Thymus (tissue), 11 donors: ENCODE measurements around the gene KIFC3. TPM values are rescaled to one million over a fixed set of nuclear protein-coding genes. Genes with fewer than 3 reads are reported as not detected.
"Not testable (repeated sequence)": the region's sequence is repeated elsewhere in the genome, so short reads cannot be mapped to it uniquely, and the experiment has no call there.

Source experiments
- DNase-seq, 9 donors: peaks; one replicate each; pipeline ENCODE4 v3.0.0-alpha.2; 2013; ENCODE audit warnings: low spot score in 9 of 9, low read depth in 6 of 9, missing footprints in 1 of 9
- H3K27ac ChIP-seq, 2 donors: one replicate each; pipeline ENCODE4 v1.5.1; 2013; ENCODE audit warnings: control low read depth in 1 of 2, low read depth in 1 of 2, low read length in 1 of 2, mild to moderate bottlenecking in 1 of 2, moderate library complexity in 1 of 2
- H3K27me3 ChIP-seq, 2 donors: one replicate each; pipeline ENCODE4 v1.5.1; 2013; ENCODE audit warnings: low read length in 1 of 2; ENCODE audit not compliant: control insufficient read depth in 2 of 2, insufficient read depth in 1 of 2
- H3K36me3 ChIP-seq, 2 donors: one replicate each; pipeline ENCODE4 v1.5.1; 2013; ENCODE audit warnings: low read length in 1 of 2, mild to moderate bottlenecking in 1 of 2, moderate library complexity in 1 of 2; ENCODE audit not compliant: control insufficient read depth in 2 of 2, insufficient read depth in 2 of 2
- H3K4me1 ChIP-seq, 2 donors: one replicate each; pipeline ENCODE4 v1.5.1; 2013; ENCODE audit warnings: low read length in 2 of 2; ENCODE audit not compliant: control insufficient read depth in 2 of 2, insufficient read depth in 2 of 2
- H3K4me3 ChIP-seq, 2 donors: one replicate each; pipeline ENCODE4 v1.5.1; 2013; ENCODE audit warnings: low read length in 2 of 2, control low read depth in 1 of 2, mild to moderate bottlenecking in 1 of 2
- H3K9me3 ChIP-seq, 2 donors: one replicate each; pipeline ENCODE4 v1.5.1; 2013; ENCODE audit warnings: low read length in 1 of 2, mild to moderate bottlenecking in 1 of 2; ENCODE audit not compliant: control insufficient read depth in 2 of 2, insufficient read depth in 1 of 2
- WGBS: extraction: QIAGEN DNeasy Blood & Tissue Kit; methylation state at CpG from one replicate; pipeline ENCODE4 v1.1.7; 2013; 5-methylcytosine and 5-hydroxymethylcytosine counted together
- polyA plus RNA-seq: library from polyadenylated mRNA; stranded (reverse); fragments of 200-250 nt; gene quantifications from one replicate; pipeline ENCODE4 v1.2.3, GENCODE V29; 2013
- total RNA-seq: library from RNA; stranded (reverse); fragments of 120-200 nt; gene quantifications from one replicate; pipeline ENCODE4 v1.2.4, GENCODE V29; 2013
- donor health status: healthy.

Gene KIFC3
- total and polyA plus RNA-seq, 2 donors: 3.8 to 9.2 TPM

DNA sequence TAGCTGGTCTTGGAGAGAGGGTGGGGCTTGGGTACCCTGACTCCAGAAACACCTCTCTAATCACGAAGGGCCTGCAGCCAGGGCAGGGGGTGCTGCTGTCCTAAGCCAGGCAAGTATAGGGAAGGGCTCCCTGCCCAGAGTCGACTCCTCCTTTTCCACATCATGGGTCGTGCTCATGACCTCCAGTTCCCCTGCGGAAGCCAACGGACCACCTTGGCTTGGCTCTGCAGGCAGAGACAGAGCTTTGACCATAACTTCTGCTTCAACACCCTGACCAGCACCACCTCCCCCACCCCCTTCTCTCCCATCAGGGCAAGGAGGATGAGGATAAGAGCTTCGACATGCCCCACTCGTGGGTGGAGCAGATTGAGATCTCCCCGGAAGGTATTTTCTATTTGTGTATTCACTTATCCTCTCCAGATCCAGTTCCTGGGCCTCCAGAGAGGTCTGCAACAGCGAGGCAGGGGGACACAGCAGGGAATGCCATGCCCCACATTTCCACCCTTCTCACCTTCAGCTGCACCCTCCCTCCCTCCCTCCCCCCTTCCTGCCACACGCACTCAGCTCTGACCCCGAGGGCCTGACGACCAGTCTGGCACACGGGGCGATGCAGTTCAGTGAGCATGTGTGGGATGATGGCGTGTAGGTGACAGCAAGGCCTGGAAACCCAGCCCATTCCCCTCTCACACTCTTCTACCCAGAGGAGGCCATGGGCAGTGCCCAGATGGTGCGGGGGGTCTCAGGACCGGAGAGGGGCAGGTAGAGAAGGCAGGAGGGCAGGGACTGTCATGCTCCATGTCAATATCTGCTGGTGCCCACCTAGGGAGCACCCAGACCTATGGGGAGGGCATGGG, 80.7 kb downstream of the KIFC3 start:
- no peak for DNase-seq
- 92% methylated on average over 17 of the region's 17 CpGs for WGBS

DNA sequence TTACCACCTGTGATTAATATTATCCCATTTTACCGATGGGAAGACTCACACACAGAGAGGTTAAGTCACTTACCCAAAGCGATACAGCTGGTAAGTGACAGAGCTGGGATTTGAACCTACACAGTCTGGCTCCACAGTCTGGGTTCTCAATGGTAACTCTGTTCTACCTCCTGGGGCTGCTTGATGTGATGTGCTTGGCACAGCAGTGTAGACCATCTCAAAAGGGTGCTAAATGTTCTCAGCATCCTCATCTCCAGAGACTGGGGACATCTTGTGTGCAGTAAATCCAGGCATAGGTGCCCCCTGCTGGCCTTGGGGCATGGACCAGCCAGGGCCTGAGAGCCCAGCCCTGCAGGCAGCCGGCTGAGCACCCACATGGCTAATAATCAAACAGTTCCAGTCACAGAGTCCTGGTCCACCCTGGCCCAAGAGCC, 82.1 kb downstream of the KIFC3 start:
- H3K27ac ChIP-seq: no peak overlapping the region
- no peak overlapping the region for H3K4me3 ChIP-seq
- no peaks in the 10 kb centered on the region for H3K36me3 ChIP-seq
- H3K4me1 ChIP-seq: no peaks in the 10 kb centered on the region
- H3K9me3 ChIP-seq: peaks cover 0 to 3% of the 10 kb centered on the region in 2 donors
- WGBS: 76% methylated on average over 3 of the region's 3 CpGs
- DNase-seq: peak in 5 of 9 donors; percentile 26 to 62 (median 34)
- no peaks in the 10 kb centered on the region for H3K27me3 ChIP-seq

More for the DNA sequence above, 80.7 kb downstream of the KIFC3 start:
- Histone ChIP-seq H3K36me3 (no peaks in the 10 kb centered on the region), H3K27me3 (no peaks in the 10 kb centered on the region), H3K4me1 (no peaks in the 10 kb centered on the region), H3K27ac (no peak overlapping the region), H3K9me3 (peaks cover 0 to 3% of the 10 kb centered on the region in 2 donors), H3K4me3 (no peak overlapping the region)

DNA sequence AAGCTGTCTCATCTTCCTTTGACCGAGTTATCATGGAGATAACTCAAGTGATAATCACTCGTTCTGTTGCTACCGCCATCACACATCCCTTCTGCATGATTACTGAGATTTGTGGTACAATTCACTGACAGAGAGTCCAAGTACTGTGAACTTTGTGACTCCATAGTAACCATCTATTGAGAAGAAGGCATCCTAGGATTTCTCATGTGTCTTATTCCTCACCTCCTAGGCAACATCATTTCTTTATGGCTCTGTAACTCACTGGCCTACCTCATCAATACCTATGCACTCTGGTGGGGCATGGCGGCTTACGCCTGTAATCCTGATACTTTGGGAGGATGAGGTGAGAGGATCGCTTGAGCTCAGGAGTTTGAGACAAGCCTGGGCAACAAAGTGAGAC, 88.2 kb downstream of the KIFC3 start:
- WGBS: 97% methylated on average over 6 of the region's 6 CpGs
- Histone ChIP-seq H3K36me3 (no peaks in the 10 kb centered on the region), H3K27ac (no peak overlapping the region), H3K9me3 (no peaks in the 10 kb centered on the region), H3K4me3 (no peak overlapping the region), H3K4me1 (no peaks in the 10 kb centered on the region), H3K27me3 (no peaks in the 10 kb centered on the region)
- no peak for DNase-seq

DNA sequence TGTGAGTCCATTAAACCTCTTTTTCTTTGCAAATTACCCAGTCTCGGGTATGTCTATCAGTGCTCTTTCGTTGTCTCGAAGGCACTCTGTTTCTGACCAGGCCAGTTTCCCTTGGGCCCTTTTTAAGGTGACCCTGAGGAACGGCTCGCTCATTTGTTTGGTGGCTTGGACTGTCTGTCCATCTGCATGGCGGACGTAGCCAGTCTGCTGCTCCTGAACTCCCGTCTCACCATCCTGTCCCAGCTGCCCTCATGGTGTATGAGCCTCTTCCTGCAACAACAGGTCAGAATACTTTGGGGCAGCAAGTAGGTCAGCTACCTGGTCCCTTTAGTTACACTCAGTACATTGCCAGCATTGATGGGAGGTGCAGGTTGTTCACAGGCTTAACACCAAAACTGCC, 88.7 kb downstream of the KIFC3 start:
- Histone ChIP-seq H3K9me3 (no peaks in the 10 kb centered on the region), H3K4me3 (no peak overlapping the region), H3K4me1 (no peaks in the 10 kb centered on the region), H3K27ac (no peak overlapping the region), H3K36me3 (no peaks in the 10 kb centered on the region), H3K27me3 (no peaks in the 10 kb centered on the region)
- WGBS: 97% methylated on average over 8 of the region's 8 CpGs
- no peak for DNase-seq

DNA sequence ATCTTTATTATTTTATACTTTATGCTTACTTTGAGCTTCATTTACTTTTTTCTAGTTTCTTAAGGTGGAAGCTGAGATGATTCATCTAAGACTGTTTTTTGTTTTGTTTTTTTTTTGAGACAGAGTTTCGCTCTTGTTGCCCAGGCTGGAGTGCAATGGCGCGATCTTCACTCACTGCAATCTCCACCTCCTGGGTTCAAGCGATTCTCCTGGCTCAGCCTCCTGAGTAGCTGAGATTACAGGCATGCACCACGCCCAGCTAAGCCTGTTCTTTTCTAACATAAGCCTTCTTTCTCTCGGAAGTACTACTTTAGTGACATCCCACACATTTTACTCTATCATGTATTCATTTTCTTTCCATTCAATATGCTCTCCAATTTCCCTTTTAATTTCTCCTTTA, 89.7 kb downstream of the KIFC3 start:
- 97% methylated on average over 6 of the region's 6 CpGs for WGBS
- not testable (repeated sequence) for H3K4me1 ChIP-seq, DNase-seq, H3K27ac ChIP-seq, H3K4me3 ChIP-seq, H3K36me3 ChIP-seq, H3K27me3 ChIP-seq, H3K9me3 ChIP-seq

DNA sequence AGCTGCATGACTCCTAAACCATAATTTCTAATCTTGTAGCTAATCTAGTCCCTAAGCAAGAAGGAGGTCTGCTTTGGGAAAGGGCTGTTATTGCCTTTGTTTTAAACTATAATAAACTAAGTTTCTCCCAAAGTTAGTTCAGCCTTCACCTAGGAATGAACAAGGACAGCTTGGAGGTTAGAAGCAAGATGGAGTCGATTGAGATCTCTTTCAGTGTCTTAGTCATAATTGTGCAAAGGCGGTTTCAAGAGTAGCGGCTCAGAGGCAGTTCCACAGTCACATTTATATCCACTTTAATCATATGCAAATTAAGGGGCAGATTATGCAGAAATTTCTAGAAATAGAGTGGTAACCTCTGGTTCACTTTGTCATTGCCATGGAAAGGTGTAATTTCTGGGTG, 90.3 kb downstream of the KIFC3 start:
- H3K9me3 ChIP-seq: no peaks in the 10 kb centered on the region

DNA sequence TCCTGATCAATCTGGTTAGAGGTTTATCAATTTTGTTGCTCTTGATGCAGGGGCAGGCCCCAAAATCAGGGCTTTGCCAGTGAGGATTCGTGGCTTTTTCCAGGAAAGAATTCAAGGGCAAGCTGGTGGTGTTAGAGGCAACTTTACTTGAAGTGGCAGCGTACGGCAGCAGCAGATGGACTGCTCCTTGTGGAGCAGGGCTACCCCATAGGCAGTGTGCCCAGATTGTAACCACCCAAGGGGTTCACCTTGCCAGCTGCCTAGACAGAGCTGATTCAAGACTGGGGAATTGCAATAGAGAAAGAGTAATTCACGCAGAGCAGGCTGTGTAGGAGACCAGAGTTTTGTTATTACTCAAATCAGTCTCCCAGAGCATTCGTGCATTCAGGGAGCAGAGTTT, 90.9 kb downstream of the KIFC3 start:
- H3K36me3 ChIP-seq: no peaks in the 10 kb centered on the region
- no peak overlapping the region for H3K4me3 ChIP-seq
- no peak overlapping the region for H3K27ac ChIP-seq
- no peaks in the 10 kb centered on the region for H3K9me3 ChIP-seq
- WGBS: 95% methylated on average over 5 of the region's 5 CpGs
- H3K27me3 ChIP-seq: no peaks in the 10 kb centered on the region
- no peaks in the 10 kb centered on the region for H3K4me1 ChIP-seq
- no peak for DNase-seq

More for the DNA sequence above, 90.3 kb downstream of the KIFC3 start:
- WGBS: 98% methylated on average over 3 of the region's 3 CpGs
- Histone ChIP-seq H3K4me3 (no peak overlapping the region), H3K36me3 (no peaks in the 10 kb centered on the region), H3K27me3 (no peaks in the 10 kb centered on the region), H3K27ac (no peak overlapping the region), H3K4me1 (no peaks in the 10 kb centered on the region)
- no peak for DNase-seq

DNA sequence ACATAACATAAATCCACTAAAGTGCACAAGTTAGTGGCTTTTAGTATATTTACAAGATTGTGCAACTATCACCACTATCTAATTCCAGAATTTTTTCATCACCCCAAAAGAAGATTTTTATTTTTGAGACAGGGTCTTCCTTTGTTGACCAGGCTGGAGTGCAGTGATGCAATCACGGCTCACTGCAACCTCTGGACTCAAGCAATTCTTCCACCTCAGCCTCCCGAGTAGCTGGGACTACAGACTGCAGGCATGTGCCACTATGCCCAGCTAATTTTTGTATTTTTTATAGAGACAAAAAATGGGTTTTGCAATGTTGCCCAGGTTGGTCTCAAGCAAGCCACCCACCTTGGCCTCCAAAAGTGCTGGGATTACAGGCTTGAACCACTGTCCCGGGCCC, 92.6 kb downstream of the KIFC3 start:
- WGBS: 97% methylated on average over 3 of the region's 3 CpGs
- H3K4me1 ChIP-seq: no peaks in the 10 kb centered on the region
- no peak overlapping the region for H3K4me3 ChIP-seq
- H3K36me3 ChIP-seq: no peaks in the 10 kb centered on the region
- H3K9me3 ChIP-seq: no peaks in the 10 kb centered on the region
- no peak overlapping the region for H3K27ac ChIP-seq
- no peak for DNase-seq
- no peaks in the 10 kb centered on the region for H3K27me3 ChIP-seq
